ENCODE data around the gene PPP1R27. TPM values are rescaled to one million over a fixed set of nuclear protein-coding genes. Genes with fewer than 3 reads are reported as not detected.
A peak's percentile ranks its signal among the peaks of the same experiment; 100 is the strongest.

The PPP1R27 gene
- total RNA-seq, 1 donor from 2014 or later = not detected

DNA sequence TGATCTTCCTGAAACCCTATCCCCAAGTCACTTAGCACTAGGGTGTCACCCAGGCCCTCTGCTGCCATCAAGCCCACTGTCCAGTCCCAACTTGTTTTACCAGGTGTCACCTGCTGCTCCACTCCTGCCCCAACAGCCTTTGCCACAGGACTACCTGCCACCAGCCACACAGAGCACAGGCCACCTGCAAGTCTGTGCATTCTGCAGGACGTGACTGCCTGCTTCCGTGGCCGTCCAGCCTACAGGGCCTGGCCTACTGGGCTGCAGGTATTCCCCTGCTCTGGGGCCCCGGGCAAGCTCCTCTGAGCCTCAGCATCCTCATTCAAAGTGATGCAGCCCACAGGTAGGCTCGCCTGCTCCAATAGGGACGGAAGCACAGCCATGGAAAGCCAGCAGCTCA is 5.0 kb downstream of the PPP1R27 start:
- DNase-seq (ENCODE audit: low read depth) (no peak), FAIRE-seq (peak; percentile 68)
- no peaks in the 10 kb centered on the region for H3K36me3 ChIP-seq (ENCODE audit: control insufficient read depth, insufficient read depth, low read length)
- no peaks in the 10 kb centered on the region for H3K27me3 ChIP-seq (ENCODE audit: control insufficient read depth, insufficient read depth, low read length)
- TF ChIP-seq, protein P1, sequence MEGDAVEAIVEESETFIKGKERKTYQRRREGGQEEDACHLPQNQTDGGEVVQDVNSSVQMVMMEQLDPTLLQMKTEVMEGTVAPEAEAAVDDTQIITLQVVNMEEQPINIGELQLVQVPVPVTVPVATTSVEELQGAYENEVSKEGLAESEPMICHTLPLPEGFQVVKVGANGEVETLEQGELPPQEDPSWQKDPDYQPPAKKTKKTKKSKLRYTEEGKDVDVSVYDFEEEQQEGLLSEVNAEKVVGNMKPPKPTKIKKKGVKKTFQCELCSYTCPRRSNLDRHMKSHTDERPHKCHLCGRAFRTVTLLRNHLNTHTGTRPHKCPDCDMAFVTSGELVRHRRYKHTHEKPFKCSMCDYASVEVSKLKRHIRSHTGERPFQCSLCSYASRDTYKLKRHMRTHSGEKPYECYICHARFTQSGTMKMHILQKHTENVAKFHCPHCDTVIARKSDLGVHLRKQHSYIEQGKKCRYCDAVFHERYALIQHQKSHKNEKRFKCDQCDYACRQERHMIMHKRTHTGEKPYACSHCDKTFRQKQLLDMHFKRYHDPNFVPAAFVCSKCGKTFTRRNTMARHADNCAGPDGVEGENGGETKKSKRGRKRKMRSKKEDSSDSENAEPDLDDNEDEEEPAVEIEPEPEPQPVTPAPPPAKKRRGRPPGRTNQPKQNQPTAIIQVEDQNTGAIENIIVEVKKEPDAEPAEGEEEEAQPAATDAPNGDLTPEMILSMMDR (IDR thresholded peaks at IDR 0.05; ENCODE audit: insufficient read depth, low read length, severe bottlenecking) = no peak
- no peak overlapping the region for H3K4me3 ChIP-seq (ENCODE audit: low read depth, low read length)

DNA sequence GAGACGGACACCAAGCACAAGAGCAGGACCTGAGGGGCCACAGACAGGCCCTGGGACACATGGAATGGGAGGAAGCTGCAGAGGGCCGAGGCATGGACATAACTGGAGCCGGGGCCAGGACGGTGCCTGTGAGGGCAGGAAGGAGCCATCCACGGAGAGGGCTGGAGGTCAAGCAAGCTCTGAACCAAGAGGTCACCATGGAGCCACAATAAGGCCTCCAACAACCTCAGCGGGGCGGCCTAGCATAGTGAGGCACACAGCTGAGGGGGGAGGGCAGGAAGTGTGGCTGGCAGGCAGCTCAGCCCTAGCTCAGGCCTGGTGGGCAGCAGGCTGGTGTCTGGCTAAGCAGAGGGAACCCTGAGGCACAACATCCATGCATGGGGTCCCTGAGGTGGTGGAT is 6.2 kb downstream of the PPP1R27 start:
- no peak for FAIRE-seq

DNA sequence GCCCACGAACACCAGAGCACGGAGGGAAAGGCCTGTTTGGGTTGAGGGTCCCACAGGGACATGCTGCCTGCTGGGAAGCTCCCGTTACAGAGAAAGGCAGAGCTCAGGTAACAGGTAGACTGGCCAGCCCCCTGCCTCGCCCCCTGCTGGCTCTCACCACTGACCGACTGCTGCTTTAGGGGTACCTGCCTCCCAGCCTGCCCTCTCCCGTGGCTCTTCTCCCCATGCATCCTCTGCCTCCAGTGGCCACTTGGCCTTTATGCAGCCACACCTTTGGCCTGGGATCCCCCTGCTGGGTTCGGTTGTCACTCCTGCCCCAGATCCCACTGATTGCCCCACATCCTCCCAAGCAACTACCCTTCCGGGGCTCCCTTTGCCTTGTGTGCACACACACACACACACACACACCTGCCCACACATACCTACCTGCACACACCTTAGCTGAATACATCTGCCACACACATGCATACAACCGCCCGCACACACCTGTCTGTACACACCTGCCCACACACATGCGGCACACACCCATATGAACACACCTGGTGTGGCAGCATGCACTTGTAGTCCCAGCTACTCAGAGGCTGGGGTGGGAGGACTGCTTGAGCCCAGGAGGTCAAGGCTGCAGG is 8.9 kb downstream of the PPP1R27 start:
- Histone ChIP-seq H3K4me3 (ENCODE audit: low read depth, low read length) (no peak overlapping the region), H3K27me3 (ENCODE audit: control insufficient read depth, insufficient read depth, low read length) (no peaks in the 10 kb centered on the region), H3K36me3 (ENCODE audit: control insufficient read depth, insufficient read depth, low read length) (no peaks in the 10 kb centered on the region)
- no peak for FAIRE-seq
- TF ChIP-seq, protein P1 (IDR thresholded peaks at IDR 0.05; ENCODE audit: insufficient read depth, low read length, severe bottlenecking) = peak; percentile 14
- DNase-seq (ENCODE audit: low read depth) = no peak

More for the DNA sequence above, 6.2 kb downstream of the PPP1R27 start:
- Histone ChIP-seq H3K4me3 (ENCODE audit: low read depth, low read length) (no peak overlapping the region), H3K36me3 (ENCODE audit: control insufficient read depth, insufficient read depth, low read length) (no peaks in the 10 kb centered on the region), H3K27me3 (ENCODE audit: control insufficient read depth, insufficient read depth, low read length) (no peaks in the 10 kb centered on the region)
- TF ChIP-seq, protein P1 (IDR thresholded peaks at IDR 0.05; ENCODE audit: insufficient read depth, low read length, severe bottlenecking) = no peak
- DNase-seq (ENCODE audit: low read depth) = no peak

DNA sequence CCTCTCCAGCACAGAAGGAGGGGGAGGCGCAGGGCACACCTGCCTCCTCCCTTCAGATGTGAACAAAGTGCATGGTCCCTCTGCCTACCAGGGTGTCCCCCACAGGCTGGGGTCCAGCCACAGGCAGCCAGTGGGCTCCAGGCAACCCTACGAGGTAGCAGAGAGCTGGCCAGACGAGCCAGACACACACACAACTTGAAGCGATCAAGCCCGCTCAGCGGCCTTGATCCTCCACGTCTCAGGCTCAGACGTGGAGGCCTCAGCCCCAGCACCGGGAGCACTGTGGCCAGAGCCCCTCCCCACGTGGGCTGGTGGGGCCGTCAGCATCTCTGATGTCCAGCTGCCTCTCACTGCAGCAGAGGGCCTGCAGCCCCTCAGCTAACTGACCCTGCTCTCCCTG is 10.3 kb downstream of the PPP1R27 start:
- DNase-seq (ENCODE audit: low read depth) = no peak
- Histone ChIP-seq H3K36me3 (ENCODE audit: control insufficient read depth, insufficient read depth, low read length) (no peaks in the 10 kb centered on the region), H3K4me3 (ENCODE audit: low read depth, low read length) (no peak overlapping the region), H3K27me3 (ENCODE audit: control insufficient read depth, insufficient read depth, low read length) (no peaks in the 10 kb centered on the region)
- no peak for FAIRE-seq
- TF ChIP-seq, protein P1 (IDR thresholded peaks at IDR 0.05; ENCODE audit: insufficient read depth, low read length, severe bottlenecking) = no peak

DNA sequence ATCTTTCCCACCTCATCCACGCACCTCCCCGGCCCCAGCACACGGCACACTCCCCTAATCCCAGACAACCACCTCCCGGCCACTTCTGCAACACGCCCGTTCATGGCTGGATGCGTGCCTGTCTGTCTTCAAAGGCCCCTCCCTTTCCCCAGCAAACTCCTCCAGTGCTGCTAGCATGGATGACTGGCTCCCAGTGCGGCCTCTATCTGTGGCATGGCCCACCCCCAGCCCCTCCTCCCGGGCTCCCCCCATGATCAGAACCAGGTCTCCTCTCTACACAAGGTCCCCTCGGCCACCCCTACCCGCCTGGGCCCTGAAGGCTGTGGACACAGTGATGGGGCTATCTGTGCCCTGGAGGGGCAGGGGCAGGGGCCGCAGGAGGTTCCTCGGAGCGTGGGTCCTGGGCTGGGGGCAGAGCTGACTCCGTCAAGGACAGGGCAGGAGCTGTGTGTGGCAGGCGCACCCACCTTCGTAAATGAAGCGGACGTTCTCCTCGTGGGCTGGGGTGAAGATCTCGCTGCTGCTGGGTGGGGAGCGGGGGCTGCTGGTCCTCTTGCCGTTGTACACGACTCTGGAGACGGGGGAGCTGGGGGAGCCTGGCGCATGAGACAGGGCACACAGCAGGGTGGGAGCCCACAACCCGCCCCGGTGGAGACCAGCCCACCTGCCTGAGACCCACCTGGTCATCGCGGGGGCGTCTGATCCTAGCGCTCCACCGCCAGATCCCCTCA is 10.9 kb downstream of the PPP1R27 start:
- TF ChIP-seq, protein P1 (IDR thresholded peaks at IDR 0.05; ENCODE audit: insufficient read depth, low read length, severe bottlenecking) = no peak
- no peaks in the 10 kb centered on the region for H3K36me3 ChIP-seq (ENCODE audit: control insufficient read depth, insufficient read depth, low read length)
- H3K27me3 ChIP-seq (ENCODE audit: control insufficient read depth, insufficient read depth, low read length) = no peaks in the 10 kb centered on the region
- no peak for FAIRE-seq
- no peak for DNase-seq (ENCODE audit: low read depth)
- no peak overlapping the region for H3K4me3 ChIP-seq (ENCODE audit: low read depth, low read length)

Data from bronchial epithelial cell (primary cell).